Prostate gland (tissue), 2 donors: Measurements from ENCODE around the gene COLEC12. TPM values are rescaled to one million over a fixed set of nuclear protein-coding genes. Genes with fewer than 3 reads are reported as not detected.

Experiments used
- DNase-seq: peaks from one replicate; pipeline ENCODE4 v3.0.0-alpha.2; 2019; ENCODE audit warnings: low spot score
- H3K27ac ChIP-seq, 2 donors: fragments of 200-600 bp; sonication (generic); 2 replicates each; pipeline ENCODE4 v1.5.1; 2017 to 2019
- H3K27me3 ChIP-seq: fragments of 200-600 bp; sonication (generic); replicated peaks from 2 replicates; pipeline ENCODE4 v1.5.1; 2019; ENCODE audit not compliant: insufficient read depth
- H3K36me3 ChIP-seq, 2 donors: fragments of 200-600 bp; sonication (generic); 1 replicate in 1 of 2; 2 replicates in 1 of 2; pipeline versions ENCODE4 v1.5.1 to v1.8.1; 2017 to 2019
- H3K4me1 ChIP-seq: fragments of 200-600 bp; sonication (generic); replicated peaks from 2 replicates; pipeline ENCODE4 v1.5.1; 2019
- H3K4me3 ChIP-seq, 2 donors: fragments of 200-600 bp; sonication (generic); 2 replicates each; pipeline ENCODE4 v1.5.1; 2017 to 2019
- H3K9me3 ChIP-seq: fragments of 200-600 bp; sonication (generic); 2 replicates; pipeline ENCODE4 v1.5.1; 2017
- POLR2A ChIP-seq: fragments of 450-650 bp; IDR thresholded peaks from one replicate; pipeline ENCODE4 v1.6.1; 2016; ENCODE audit warnings: antibody characterized with exemption, mild to moderate bottlenecking
- POLR2AphosphoS5 ChIP-seq: sonication (generic); formaldehyde crosslinking; IDR thresholded peaks from one replicate; pipeline ENCODE4 v1.6.1; 2017; ENCODE audit warnings: antibody characterized with exemption
- WGBS: methylation state at CpG from one replicate; pipeline ENCODE4 v1.1.5; 2018; 5-methylcytosine and 5-hydroxymethylcytosine counted together
- intact Hi-C: fragments of 100-400 bp; cut with DNase I; formaldehyde crosslinking; loops from one replicate; pipeline ENCODE4 v1.14.2; 2022
- total RNA-seq, 2 donors: library from RNA; depleted of rRNA; stranded (reverse); fragments of >200 nt; gene quantifications; one replicate each; pipeline ENCODE4 v1.1.0, GENCODE V29; 2016
- TF ChIP-seq, protein P1 (sequence below), 4 experiments: fragments of 200-600 bp in 2 of 4; fragments of 450-650 bp in 2 of 4; sonication (generic) in 2 of 4; IDR thresholded peaks; 1 replicate in 3 of 4; 2 replicates in 1 of 4; pipeline ENCODE4 v1.5.1; 2016 to 2019; ENCODE audit warnings: antibody characterized with exemption in 4 of 4, mild to moderate bottlenecking in 2 of 4, moderate library complexity in 2 of 4

COLEC12 gene
- total RNA-seq, 2 donors from 2014 or later: 11.1 to 35.0 TPM

DNA sequence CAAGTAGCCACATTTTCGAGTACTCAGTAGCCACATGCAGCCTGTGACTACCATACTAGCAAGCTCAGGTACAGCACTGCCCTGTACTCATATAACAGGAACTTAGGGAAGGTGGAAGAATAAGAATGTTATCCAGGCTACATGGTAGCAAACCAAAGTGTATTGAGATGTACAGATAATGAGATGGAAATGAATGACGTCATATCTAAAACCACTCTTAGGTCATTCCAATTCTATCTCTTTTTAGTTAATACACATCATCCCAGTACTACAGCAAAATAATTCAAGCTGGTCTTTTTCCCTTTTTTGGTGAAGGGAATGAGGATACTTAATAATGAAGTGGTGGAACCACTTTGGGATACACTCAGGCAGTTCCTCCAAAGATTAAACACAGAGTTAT lies 38.7 kb downstream of the COLEC12 start:
- H3K9me3 ChIP-seq: no peaks in the 10 kb centered on the region
- no peak overlapping the region for H3K4me3 ChIP-seq
- intact Hi-C loops: no loop called here
- 47% methylated on average over 2 of the region's 2 CpGs for WGBS
- H3K27ac ChIP-seq: no peak overlapping the region
- no peak for TF ChIP-seq POLR2A
- TF ChIP-seq, protein P1, sequence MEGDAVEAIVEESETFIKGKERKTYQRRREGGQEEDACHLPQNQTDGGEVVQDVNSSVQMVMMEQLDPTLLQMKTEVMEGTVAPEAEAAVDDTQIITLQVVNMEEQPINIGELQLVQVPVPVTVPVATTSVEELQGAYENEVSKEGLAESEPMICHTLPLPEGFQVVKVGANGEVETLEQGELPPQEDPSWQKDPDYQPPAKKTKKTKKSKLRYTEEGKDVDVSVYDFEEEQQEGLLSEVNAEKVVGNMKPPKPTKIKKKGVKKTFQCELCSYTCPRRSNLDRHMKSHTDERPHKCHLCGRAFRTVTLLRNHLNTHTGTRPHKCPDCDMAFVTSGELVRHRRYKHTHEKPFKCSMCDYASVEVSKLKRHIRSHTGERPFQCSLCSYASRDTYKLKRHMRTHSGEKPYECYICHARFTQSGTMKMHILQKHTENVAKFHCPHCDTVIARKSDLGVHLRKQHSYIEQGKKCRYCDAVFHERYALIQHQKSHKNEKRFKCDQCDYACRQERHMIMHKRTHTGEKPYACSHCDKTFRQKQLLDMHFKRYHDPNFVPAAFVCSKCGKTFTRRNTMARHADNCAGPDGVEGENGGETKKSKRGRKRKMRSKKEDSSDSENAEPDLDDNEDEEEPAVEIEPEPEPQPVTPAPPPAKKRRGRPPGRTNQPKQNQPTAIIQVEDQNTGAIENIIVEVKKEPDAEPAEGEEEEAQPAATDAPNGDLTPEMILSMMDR (IDR thresholded peaks at IDR 0.05): no peak
- TF ChIP-seq POLR2AphosphoS5: no peak
- H3K27me3 ChIP-seq: no peaks in the 10 kb centered on the region
- no peaks in the 10 kb centered on the region for H3K36me3 ChIP-seq
- no peak for DNase-seq
- H3K4me1 ChIP-seq: peaks cover 5% of the 10 kb centered on the region

DNA sequence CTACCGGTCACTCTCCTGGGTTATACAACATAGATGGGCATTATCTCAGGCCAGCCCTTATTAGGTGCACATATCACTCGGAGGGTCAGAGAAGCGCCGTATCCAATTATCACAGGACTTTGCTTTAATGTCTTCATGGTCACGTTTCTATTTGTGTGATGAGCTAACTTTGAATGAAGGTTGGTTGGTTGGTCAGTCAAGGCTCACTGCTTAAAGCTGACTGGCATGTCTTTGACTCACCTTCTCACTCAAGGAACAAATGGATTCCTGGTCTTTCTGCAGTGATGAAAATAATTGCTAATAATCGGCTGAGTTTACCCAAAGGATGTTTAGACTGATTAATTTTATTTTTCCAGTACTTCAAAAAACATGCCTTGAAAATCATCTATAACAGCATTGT lies 39.7 kb downstream of the COLEC12 start:
- WGBS: 94% methylated on average over 5 of the region's 6 CpGs
- no peaks in the 10 kb centered on the region for H3K36me3 ChIP-seq
- H3K4me3 ChIP-seq: no peak overlapping the region
- TF ChIP-seq, protein P1 (IDR thresholded peaks at IDR 0.05): no peak
- no peak for TF ChIP-seq POLR2AphosphoS5
- no peak for TF ChIP-seq POLR2A
- H3K4me1 ChIP-seq: peaks cover 5% of the 10 kb centered on the region
- intact Hi-C loops: no loop called here
- no peak overlapping the region for H3K27ac ChIP-seq
- H3K9me3 ChIP-seq: no peaks in the 10 kb centered on the region
- H3K27me3 ChIP-seq: no peaks in the 10 kb centered on the region
- no peak for DNase-seq

DNA sequence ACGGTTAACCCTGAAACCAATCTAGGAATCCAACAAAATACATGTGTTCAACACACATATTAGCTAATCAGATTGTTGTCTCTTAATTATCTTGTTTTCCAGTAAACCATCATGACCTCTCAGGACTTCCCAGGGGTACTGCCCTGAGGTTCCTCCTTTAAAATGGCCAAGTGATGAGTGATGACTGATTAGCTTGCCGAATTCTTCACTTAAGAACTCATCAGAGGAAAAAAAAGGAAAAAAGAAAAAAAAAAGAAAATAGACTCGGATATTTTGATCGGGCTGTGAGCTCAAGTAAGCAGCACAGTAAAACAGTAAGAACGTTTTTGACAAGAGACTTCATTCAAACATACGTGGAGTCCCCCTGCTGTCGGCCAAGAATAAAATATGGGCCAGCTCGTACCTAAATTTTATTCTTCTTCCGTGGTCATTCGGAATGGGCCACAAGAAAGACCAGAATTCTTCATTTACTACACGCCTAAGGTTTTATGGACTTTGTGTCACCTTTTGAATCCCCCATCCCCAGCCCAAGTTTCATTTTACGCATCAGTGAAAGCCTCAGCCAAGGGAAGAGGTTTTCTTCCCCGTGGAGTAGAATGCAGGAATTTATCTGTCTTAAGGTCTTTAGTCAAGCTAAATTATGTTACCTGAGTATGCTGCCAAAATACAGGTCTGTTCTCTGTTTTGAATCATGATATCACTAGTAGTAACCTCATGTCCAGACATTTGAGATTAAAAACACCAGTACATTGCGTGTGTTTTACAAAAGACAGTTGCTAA lies 40.5 kb downstream of the COLEC12 start:
- 81% methylated on average over 14 of the region's 14 CpGs for WGBS
- no peak for DNase-seq
- no peak overlapping the region for H3K27ac ChIP-seq
- no peaks in the 10 kb centered on the region for H3K9me3 ChIP-seq
- peaks cover 5% of the 10 kb centered on the region for H3K4me1 ChIP-seq
- H3K36me3 ChIP-seq: no peaks in the 10 kb centered on the region
- intact Hi-C loops: no loop called here
- H3K4me3 ChIP-seq: no peak overlapping the region
- TF ChIP-seq POLR2A (no peak), POLR2AphosphoS5 (no peak)
- TF ChIP-seq, protein P1 (IDR thresholded peaks at IDR 0.05): no peak
- no peaks in the 10 kb centered on the region for H3K27me3 ChIP-seq

DNA sequence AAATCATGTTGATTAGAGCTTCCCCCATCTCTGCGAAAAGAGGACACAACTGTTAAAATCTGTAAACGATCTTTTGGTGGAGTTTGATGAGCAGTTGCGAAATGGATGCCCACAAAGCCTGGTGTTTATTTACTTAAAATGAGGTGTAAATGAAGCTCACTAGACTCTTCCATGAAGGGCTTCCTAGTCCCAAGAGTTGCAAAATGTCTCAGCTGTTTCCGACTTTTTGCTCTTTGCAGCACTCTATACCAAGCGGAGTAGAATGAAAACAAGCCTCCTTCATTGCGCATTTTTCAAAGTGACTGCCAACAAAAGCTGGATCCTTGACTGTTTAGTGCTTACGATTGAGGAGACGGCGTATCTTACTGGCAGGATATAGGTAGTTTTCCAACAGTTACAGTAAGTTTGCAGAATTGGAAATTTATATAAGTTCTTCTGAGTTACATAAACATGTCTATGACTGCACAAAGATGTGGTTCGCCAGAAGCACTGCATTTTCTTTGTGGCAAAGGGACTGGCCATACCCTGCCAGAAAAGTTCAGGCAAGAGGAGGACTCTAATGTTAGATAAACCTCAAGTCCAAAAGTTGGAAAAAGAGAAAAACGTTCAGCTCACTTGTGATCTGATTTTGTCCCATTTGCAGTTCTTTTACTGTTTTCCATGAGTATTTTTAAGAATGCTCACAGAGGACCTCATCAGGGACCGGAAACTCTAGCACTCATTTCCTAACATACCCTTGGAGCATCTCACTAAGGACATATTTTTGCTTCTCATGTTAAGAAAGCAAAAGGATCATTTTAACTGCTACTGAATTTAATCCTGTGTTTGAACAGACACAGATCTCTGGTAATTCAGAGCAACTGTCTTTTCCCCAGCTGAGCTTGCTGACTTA lies 42.7 kb downstream of the COLEC12 start:
- intact Hi-C loops: no loop called here
- H3K27ac ChIP-seq: peak overlapping the region in 1 of 2 donors; percentile 51
- WGBS: 72% methylated on average over 12 of the region's 12 CpGs
- H3K36me3 ChIP-seq: no peaks in the 10 kb centered on the region
- H3K27me3 ChIP-seq: no peaks in the 10 kb centered on the region
- no peaks in the 10 kb centered on the region for H3K9me3 ChIP-seq
- H3K4me1 ChIP-seq: peaks cover 5% of the 10 kb centered on the region
- no peak for TF ChIP-seq POLR2A
- no peak for DNase-seq
- H3K4me3 ChIP-seq: no peak overlapping the region

DNA sequence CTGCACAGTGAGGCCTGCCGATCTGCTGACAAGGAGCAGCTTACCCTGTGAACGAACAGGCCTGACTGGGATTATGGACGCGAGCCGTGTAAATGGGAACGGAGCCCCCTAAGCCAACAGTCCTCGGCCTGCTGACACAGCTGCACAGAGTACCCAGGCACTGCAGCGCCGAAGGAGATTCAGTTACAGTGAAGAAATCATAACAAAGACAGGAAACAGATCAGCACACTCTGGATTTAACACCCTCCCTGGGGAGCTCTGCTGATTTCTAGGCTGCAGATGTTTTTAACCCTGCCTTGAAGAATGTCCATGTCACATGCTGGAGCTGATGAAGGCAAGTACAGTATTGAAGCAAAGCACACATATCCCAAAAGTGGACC lies 43.4 kb downstream of the COLEC12 start:
- Histone ChIP-seq H3K27ac (peak overlapping the region; percentile 6 to 51), H3K36me3 (no peaks in the 10 kb centered on the region), H3K9me3 (no peaks in the 10 kb centered on the region), H3K27me3 (no peaks in the 10 kb centered on the region), H3K4me3 (no peak overlapping the region), H3K4me1 (peaks cover 5% of the 10 kb centered on the region)
- intact Hi-C loops: no loop called here
- peak; percentile 10 for DNase-seq
- TF ChIP-seq POLR2A: no peak
- TF ChIP-seq, protein P1 (IDR thresholded peaks at IDR 0.05): no peak
- no peak for TF ChIP-seq POLR2AphosphoS5
- 4% methylated on average over 9 of the region's 9 CpGs for WGBS
